DMS79 treated with DMSO at 0.1 percent for 48 hours (cell line): Measurements from ENCODE around the gene MAN1C1.
A peak's percentile ranks its signal among the peaks of the same experiment; 100 is the strongest.
"Not testable (repeated sequence)": the region's sequence is repeated elsewhere in the genome, so short reads cannot be mapped to it uniquely, and the experiment has no call there.

Experiments used
- DNase-seq: peaks from one replicate; lab custom pipeline; 2025; lab: John Stamatoyannopoulos, UW

Gene MAN1C1

DNA sequence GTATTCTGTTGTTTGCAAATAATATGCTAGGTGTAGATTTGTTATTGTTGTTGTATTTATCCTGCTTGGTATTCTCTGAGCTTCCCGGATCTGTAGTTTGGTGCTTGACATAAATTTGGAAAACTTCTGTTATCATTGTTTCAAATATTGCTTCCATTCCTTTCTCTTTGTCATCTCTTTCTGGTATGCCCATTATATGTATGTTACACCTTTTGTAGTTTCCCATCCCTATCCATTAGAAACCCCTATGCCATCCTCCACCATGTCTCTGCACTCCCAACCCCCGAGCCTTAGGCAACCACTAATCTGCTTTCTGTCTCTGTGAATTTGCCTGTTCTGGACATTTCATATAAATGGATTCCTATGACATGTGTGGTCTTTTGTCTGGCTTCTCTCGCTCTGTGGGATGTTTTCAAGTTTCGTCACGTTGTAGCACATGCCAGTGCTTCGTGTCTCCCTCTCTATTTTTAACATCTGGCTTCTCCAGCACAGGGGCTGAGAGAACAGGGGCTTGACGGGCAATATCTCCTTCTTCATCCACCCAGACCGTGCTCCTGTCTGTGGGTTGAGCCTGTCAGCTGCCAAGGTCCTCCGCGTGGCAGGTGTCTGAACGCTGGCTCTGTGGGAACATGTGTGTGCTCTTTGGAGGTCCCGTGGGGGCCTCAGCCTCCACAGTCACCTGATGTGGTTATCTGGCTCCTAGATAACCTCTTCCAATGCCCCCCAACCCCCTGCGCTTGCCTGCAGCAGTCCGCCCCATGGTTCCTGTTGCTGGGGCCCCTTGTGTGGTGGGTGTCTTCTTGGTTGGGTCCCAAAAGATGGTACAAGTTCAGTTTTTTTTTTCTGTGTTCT, 32.8 kb upstream of the MAN1C1 start:
- no peak for DNase-seq

DNA sequence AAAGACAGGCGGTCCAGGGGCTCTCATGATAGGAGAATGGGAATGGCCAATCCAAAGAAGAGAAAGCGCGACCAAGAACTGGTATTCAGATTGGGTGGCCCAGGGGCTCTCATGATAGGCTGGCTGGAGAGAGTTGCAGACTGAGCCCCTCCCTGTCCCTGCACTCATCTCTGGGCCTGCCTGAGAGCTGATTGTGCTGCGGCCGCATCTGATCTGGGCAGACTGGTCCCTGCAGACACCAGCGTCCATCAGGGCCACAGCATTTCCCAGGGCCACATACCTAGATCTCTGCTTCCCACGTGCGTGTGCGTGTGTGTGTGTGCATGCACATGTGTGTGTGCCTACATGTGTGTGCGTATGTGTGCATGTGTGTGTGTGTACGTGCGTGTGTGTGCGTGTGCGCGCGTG, 30.4 kb upstream of the MAN1C1 start:
- DNase-seq = no peak

DNA sequence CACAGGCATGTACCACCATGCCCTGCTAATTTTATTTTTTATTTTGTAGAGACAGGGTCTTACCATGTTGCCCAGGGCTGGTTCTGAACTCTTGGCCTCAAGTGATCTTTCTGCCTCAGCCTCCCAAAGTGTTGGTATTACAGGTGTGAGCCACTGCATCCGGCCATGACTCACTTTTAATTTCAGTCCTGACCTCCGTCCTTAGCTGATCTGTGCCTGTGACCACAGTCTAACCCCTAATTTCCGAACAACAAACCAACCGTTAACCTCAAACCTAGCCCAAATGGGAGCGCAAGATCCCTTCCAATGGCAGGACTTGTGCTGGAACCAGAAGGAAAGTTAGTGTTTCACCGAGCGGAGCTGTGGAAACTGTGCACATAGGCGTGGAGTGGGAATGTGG, 29.3 kb upstream of the MAN1C1 start:
- no peak for DNase-seq

DNA sequence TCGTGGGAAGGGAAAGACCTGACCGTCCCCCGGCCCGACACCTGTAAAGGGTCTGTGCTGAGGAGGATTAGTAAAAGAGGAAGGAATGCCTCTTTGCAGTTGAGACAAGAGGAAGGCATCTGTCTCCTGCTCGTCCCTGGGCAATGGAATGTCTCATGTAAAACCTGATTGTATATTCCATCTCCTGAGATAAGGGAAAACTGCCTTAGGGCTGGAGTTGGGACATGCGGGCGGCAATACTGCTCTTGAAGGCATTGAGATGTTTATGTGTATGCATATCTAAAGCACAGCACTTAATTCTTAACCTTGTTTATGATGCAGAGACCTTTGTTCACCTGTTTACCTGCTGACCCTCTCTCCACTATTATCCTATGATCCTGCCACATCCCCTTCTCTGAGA, 28.4 kb upstream of the MAN1C1 start:
- DNase-seq = not testable (repeated sequence)

DNA sequence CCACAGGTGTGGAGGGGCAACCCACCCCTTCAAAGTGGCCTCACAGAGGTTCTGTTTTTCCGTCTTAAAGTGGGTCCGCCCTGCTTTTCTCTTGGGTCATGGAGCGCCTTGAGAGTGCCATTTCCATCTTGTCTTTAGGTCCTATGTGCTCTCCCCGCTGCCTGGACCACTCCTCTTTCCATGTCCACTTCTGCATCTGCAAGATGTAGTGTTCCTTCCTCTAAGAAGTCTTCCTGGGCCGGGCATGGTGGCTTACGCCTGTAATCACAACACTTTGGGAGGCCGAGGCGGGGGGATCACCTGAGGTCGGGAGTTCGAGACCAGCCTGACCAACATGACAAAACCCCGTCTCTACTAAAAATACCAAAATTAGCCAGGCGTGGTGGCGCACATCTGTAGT, 27.8 kb upstream of the MAN1C1 start:
- DNase-seq = not testable (repeated sequence)

DNA sequence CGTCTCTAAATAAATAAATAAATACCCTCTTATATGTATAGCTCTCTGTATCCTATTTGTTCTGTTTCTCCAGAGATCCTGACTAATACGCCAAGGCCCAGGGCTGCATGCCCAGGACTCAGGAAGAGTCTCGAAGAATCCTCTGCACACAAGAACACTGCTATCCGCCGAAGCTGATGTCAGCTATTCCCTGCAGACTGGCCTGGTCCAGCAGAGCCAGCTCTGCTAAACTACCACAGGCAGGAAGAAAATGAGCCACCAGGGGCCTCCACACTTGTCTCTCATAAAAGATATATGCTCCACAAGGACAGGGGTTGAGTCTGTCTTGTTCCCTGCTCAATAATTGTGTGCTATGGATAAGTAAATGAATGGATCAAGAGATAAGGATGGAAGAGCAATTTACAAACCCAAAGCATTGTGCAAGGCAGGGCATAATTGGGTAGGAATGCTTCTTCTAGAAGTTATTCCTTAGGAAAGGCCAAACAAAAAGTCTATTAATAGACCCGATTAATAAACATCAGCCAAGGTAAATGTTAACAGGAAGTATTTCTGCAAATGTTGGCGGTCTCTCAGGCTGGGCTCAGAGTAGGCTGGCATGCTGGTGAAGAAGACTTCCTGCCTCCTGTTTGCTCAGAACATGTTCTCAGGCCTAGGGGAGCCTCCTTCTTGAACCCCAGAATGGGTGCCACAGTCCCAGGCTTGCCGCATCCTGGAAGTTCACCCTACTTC, 26.3 kb upstream of the MAN1C1 start:
- DNase-seq = no peak

DNA sequence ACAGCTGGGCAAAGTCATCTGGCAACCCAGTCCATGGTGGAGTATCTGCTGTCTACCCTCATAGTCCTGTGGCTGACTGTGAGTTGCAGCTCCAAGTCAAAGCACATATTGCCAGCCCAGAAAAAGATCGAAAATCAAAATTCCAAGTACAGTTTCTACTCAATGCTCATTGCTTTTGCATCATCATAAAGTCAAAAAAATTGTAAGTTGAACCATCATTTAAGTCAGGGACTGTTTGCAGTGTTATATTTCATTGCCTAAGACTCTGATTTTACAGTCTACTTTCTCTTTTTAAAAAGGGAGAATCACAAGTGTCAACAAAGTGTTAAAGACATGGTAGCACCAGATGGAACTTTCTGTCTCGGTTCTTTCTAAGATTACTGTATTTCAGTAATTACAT, 22.7 kb upstream of the MAN1C1 start:
- no peak for DNase-seq

DNA sequence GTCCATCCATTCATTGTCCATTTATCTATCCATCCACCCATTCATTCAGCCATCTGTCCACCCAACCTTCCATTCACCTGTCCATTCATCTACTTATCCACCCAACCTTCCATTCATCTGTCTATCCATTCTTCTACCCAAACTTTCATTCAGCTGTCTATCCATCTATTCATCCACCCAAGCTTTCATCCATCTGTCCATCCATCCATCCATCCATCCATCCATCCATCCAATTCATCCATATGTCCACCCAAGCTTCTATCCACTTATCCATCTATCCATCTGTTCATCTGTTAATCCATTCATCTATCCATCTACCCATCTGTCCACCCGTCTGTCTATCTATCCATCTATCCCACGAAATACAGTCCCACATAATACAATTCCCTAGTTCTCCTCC, 21.6 kb upstream of the MAN1C1 start:
- no peak for DNase-seq

DNA sequence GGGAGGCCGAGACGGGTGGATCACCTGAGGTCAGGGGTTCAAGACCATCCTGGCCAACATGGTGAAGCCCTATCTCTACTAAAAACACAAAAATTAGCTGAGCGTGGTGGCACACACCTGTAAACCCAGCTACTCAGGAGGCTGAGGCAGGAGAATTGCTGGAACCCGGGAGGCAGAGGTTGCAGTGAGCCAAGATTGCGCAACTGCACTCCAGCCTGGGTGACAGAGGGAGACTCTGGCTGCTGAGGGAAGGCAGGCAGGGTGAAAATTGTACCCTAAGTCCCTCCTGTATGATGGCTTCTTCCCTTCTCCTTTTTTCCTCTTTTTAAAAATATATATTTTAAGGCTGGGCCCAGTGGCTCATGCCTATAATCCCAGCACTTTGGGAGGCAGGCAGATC, 19.9 kb upstream of the MAN1C1 start:
- DNase-seq = not testable (repeated sequence)

DNA sequence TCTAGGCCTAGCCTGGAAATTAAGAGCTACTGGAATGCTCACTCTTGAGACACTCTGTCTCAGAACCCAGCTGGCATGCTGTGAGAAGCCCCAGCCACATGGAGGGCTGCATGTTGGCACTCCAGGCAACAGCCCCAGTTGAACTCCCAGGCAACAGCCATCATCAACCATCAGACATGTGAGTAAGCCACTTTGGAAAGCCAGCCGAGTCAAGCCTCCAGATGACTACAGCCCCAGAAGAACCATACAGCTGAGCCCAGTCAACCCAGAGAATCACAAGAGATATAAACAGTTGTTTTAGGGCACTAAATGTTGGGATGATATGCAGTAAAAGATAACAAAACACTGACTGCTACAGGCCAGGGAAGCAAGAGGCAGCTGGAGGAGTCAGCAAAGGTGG, 17.7 kb upstream of the MAN1C1 start:
- no peak for DNase-seq

DNA sequence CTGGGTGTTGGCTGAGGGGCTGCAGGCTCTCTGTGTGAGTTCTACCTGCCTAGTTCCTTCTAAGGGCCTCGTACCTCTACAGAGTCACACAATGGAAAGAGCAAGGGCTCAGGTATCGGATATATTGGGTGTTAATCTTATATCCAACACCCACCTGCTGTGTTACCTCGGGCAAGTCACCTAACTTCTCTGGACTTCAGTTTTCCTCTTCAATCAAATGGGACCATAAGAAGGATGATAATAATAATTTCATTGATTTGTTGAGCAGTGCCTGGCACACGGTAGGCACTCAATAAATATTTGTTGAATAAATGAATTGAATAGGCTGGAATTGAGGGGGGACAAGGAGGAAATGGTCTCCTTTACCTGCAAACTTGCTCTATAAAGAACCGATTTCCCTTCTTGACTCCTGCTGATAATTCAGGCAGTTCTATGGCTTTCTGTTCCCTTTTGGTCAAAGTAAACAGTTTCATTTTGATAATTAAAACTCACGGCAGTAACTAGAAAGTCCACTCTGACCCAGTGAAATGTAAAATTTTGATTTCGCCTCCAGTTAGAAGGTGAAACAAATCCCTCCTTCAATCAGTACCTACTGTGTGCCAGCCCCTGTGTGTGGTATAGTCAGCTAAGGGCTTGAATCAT, 16.5 kb upstream of the MAN1C1 start:
- DNase-seq = no peak

DNA sequence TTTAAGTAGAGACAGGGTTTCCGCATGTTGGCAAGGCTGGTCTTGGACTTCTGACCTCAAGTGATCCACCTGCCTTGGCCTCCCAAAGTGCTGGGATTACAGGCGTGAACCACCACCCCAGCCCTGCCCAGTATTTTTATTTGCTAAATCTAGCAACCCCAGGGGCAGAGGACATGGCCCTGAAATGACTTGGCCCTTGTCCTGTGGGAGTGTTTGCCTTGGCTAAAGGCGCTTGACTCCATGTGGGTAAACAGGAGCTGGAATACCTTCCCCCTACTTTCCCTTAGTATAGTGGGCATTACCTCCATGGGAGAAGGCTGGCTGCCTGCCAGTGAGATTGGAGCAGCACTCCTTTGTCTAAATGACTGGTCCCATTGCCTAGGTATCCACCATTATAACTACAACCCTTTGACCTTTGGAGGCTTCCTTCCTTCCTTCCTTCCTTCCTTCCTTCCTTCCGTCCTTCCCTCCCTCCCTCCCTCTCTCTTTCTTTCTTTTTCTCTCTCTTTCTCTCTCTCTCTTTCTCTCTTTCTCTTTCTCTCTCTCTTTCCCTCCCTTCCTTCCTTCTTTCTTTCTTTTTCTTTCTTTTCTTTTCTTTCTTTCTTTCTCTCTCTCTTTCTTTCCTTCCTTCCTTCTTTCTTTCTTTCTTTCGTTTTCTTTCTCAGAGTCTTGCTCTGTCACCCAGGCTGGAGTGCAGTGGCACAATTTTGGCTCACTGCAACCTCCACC, 15.5 kb upstream of the MAN1C1 start:
- DNase-seq = not testable (repeated sequence)

DNA sequence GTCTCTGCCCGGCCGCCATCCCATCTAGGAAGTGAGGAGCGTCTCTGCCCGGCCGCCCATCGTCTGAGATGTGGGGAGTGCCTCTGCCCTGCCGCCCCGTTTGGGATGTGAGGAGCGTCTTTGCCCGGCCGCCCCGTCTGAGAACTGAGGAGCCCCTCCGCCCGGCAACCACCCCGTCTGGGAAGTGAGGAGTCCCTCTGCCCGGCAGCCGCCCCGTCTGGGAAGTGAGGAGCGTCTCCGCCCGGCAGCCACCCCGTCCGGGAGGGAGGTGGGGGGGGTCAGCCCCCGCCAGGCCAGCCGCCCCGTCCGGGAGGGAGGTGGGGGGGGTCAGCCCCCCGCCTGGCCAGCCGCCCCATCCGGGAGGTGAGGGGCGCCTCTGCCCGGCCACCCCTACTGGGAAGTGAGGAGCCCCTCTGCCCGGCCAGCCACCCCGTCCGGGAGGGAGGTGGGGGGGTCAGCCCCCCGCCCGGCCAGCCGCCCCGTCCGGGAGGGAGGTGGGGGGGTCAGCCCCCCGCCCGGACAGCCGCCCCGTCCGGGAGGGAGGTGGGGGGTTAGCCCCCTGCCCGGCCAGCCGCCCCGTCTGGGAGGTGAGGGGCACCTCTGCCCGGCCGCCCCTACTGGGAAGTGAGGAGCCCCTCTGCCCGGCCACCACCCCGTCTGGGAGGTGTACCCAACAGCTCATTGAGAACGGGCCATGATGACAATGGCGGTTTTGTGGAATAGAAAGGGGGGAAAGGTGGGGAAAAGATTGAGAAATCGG, 12.6 kb upstream of the MAN1C1 start:
- not testable (repeated sequence) for DNase-seq

DNA sequence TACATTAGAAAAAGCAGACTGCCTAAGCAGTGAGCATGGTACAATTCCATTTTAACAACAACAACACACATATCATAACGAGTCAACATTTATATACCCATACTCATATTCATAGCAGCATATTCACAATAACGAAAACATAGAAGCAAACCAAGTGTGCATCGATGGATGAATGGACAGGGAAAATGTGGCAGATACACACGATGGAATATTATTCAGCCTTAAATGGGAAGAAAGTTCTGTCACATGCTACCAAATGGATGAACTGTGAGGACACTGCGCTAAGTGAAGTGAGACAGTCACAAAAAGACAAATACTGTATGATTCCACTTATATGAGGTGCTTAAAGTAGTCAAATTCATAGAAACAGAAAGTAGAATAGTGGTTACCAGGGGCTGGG, 9.5 kb upstream of the MAN1C1 start:
- DNase-seq = no peak

DNA sequence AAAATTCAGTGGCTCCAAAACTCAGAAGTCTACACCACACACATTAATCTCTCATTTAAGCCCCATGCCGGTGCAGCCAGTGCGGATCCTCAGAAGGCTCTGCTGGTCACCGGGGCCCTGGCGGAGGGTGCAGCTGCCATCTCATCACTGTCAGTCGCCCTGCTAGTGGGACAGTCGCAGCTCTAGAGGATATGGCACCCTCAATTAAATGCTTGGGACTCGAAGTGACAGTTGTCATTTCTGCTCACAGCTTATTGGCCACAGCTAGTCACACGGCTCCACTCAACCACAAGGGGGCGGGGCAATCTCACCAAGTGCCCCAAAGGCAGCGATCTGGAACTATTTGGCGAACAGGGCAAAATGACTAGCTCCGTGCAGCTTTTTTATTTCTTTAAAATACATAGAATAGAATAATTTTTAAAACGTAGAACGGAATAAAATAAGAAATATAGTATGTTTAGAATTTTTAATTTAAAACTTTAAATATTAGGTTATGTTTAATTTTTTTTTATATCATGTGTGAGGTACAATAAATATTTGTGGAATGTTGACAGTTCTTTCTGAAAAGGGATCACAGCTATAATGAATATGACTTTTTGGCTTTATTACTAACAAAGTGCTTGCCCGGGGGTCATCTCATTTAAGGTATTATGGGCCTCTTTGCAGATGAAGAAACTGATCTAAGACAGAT, 8.0 kb upstream of the MAN1C1 start:
- DNase-seq = no peak

DNA sequence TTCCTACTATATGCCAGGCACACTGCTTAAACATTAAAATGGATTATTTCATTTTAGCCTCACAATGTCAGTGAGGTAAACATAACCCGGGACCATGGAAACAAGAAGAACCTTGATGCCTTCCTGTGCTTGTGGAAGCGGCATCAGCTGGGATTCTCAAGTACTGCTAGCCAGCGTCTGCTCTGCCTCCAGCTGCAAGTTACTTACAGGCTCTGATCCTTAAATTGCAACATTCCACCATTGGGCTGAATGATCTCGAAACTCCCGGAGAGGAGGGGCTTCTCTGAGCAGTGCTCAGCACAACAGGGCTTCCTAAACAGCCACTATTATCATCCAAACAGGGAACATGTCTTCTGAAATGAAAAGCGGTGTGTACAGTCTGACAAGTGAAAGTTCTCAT, 6.7 kb upstream of the MAN1C1 start:
- DNase-seq = peak; percentile 59

DNA sequence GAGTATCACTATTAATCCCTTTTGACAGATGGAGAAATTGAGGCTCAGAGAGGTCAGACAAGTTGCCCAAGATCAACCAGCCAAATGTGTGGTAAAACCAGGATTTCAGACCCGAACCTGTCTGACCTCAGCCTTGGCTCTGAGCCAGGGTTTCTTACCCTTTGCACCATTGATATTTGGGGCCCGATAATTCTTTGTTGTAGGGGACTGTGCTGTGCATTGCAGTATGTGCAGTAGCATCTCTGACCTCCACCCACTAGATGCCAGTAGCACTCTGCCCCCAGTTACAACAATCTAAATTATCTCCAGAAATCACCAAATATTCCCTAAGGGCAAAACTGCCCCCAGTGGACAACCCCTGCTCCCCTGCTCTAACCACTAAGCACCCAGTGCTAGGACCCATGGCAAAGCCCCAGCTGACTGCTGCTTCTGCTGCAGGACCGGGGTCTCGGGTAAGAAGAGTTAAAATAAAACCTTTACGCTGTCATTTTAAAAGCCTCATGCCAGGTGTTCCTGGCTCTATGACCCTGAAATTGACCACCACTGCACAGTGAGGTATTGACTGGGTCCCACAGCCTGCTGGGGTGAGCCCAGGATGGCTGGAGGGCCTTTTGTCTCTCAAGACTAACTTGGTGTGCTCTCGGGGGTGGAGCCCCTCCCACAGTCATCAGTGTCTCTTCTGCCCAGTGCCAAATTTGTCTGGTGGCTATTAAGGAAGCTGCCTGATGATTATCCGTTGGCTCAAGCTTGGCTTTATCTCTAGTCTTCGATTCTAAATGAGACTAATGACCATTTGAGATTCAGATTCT, 5.6 kb upstream of the MAN1C1 start:
- DNase-seq = no peak

DNA sequence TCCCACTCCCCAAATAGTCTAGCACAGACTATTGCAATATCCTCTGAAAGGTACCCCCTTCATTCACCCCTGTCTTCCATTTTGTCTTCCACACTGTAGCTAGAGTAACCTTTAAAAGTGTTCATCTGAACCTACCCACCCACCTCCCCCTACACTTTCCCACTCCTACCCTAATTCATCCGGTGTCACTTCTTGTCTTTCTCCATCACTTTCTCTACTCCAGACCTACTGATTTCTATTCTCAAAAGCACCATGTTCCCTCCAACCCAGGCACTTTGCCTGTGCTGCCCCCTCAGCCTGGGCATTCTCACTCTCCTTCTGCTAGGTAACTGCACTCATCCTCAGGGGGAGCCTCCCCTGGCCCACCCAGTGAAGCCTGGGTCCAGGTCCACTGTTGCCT, 4.7 kb upstream of the MAN1C1 start:
- no peak for DNase-seq

DNA sequence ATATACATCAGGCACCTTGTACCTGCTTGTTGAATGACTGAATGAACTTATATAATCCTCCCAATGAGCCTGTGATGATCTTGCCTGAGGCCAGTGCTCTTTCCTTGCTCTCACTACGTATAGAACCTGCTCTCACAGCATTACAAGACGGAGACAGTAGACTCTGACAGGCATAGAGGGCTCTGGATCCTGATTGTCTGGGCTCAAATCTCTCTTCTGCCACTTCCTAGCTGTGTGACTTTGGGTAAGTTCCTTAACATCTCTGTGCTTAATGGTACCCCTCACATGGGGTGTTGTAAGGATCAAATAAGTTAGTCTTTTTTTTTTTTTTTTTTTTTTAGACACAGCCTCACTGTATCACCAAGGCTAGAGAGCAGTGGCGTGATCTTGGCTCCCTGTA, 4.2 kb upstream of the MAN1C1 start:
- no peak for DNase-seq

DNA sequence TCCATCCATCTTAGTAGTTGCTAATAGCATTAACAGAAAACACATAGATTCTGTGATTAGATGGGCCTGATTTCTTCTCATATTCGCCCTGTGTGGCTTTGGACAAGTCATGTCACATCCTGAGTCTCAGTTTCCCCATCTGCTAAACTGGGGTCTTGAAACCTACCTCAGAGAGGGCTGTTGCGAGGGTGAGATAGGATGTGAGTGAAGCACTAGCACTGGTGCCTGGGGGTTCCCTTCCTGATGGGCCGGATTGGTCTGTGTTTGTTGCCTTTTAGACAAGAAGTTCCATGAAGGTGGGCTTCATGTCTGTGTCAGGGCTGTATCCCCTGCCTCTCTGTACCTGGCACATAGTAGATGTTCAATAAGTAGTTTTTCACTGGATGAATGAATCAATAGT, 3.5 kb upstream of the MAN1C1 start:
- DNase-seq = no peak
